ENCODE results near the gene MUC6. TPM values are rescaled to one million over a fixed set of nuclear protein-coding genes. Genes with fewer than 3 reads are reported as not detected.

Gene MUC6
- total and polyA plus RNA-seq, 2 donors (not counting 3 experiments of a cell fraction or from before 2014, with no cell fraction given): not detected

DNA sequence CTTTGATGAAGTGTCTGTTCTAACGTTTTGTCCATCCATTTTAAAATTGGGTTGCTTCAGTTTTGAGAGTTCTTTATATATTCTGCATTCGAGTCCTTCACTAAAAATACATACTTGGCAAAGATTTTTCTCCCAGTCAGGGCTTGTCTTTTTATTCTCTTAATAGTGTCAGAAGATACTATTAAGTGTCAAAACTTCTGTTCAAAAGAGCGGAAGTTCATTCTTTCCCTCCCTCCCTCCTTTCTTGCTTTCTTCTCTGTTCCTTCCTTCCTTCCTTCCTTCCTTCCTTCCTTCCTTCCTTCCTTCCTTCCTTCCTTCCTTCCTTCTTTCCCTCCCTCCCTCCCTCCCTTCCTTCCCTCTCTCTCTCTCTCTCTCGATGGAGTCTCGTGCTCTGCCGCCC is 7.6 kb upstream of the MUC6 start:
- H3K27ac ChIP-seq (ENCODE audit: insufficient read depth, low read depth, low read length): no peak overlapping the region
- no peak overlapping the region for H3K9ac ChIP-seq (replicated peaks; ENCODE audit: extremely low read depth, insufficient read depth, low read length)
- no peaks in the 10 kb centered on the region for H3K9me3 ChIP-seq (replicated peaks; ENCODE audit: control insufficient read depth, insufficient read depth, low read length)
- H4K20me1 ChIP-seq (replicated peaks; ENCODE audit: control insufficient read depth, extremely low read depth, insufficient read depth, low read length): no peaks in the 10 kb centered on the region
- TF ChIP-seq JUN (IDR thresholded peaks at IDR 0.05; ENCODE audit: borderline replicate concordance, insufficient read depth, insufficient read length, low read depth): no peak
- H3K79me2 ChIP-seq (ENCODE audit: control insufficient read depth, insufficient read depth, low read length): no peaks in the 10 kb centered on the region
- POLR2A ChIA-PET: no interaction called here
- H3K4me3 ChIP-seq (replicated peaks in 1 of 3; ENCODE audit: insufficient read depth in 1 of 3, low read depth in 1 of 3, low read length in 3 of 3): no peak overlapping the region
- H3K27me3 ChIP-seq (ENCODE audit: control insufficient read depth in 2 of 2, insufficient read depth in 2 of 2, low read length in 2 of 2): peaks cover 4 to 5% of the 10 kb centered on the region in 2 experiments
- H2AFZ ChIP-seq (ENCODE audit: low read depth, low read length): no peak overlapping the region
- no peaks in the 10 kb centered on the region for H3K4me1 ChIP-seq (ENCODE audit: control insufficient read depth, extremely low read depth, insufficient read depth, low read length)
- no peak for FAIRE-seq
- intact Hi-C loops (cut with micrococcal nuclease) (no loop called here), dilution Hi-C loops (cut with MboI; ENCODE audit: extremely low pct_ligation_motif_present, low sequenced_read_pairs) (no loop called here)
- CTCF ChIA-PET: interaction anchor here (1.5 kb wide), 1 partner anchor 11 kb away, joined by 5 read pairs; no protein-coding TSS in a partner anchor
- no peak overlapping the region for H3K4me2 ChIP-seq (ENCODE audit: insufficient read depth, low read length)
- no TSS peak for BruUV-seq (replicated peaks)
- no peaks in the 10 kb centered on the region for H3K9me1 ChIP-seq (replicated peaks; ENCODE audit: control insufficient read depth, extremely low read depth, insufficient read depth, low read length)
- no peak for DNase-seq (ENCODE audit: low read depth, low spot score)
- no peaks in the 10 kb centered on the region for H3K36me3 ChIP-seq (ENCODE audit: control insufficient read depth in 2 of 2, extremely low read depth in 1 of 2, insufficient read depth in 2 of 2, low read length in 2 of 2)

DNA sequence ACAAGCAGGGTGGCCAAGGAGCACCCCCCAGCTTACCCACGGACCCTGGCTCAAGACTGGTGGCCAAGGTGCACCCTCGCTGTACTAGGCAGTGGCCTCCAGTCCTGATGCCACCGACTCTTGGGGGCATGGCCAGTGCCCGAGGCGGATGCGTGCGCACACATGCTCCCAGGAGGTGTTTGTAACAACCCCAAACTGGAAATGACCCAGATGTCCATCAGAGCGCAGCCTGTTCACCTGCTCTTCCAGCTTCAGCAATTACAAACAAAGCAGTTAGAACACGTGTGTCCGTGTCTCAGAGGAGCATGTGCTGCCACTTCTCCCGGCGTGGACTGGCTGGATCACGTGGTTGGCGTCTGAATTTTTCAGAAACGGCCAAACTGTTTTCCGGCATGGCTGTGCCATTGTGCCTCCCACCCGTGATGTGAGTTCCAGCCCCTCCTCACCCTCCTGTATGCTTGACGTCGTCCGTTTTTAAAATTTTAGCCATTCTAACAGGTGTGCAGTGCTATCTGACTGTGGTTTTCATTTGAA is 7.1 kb upstream of the MUC6 start:
- TF ChIP-seq, protein P1, sequence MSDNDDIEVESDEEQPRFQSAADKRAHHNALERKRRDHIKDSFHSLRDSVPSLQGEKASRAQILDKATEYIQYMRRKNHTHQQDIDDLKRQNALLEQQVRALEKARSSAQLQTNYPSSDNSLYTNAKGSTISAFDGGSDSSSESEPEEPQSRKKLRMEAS (IDR thresholded peaks at IDR 0.05; ENCODE audit: insufficient read depth, insufficient read length): no peak
- TF ChIP-seq JUN (IDR thresholded peaks at IDR 0.05; ENCODE audit: borderline replicate concordance, insufficient read depth, insufficient read length, low read depth): no peak
- TF ChIP-seq, protein P2, sequence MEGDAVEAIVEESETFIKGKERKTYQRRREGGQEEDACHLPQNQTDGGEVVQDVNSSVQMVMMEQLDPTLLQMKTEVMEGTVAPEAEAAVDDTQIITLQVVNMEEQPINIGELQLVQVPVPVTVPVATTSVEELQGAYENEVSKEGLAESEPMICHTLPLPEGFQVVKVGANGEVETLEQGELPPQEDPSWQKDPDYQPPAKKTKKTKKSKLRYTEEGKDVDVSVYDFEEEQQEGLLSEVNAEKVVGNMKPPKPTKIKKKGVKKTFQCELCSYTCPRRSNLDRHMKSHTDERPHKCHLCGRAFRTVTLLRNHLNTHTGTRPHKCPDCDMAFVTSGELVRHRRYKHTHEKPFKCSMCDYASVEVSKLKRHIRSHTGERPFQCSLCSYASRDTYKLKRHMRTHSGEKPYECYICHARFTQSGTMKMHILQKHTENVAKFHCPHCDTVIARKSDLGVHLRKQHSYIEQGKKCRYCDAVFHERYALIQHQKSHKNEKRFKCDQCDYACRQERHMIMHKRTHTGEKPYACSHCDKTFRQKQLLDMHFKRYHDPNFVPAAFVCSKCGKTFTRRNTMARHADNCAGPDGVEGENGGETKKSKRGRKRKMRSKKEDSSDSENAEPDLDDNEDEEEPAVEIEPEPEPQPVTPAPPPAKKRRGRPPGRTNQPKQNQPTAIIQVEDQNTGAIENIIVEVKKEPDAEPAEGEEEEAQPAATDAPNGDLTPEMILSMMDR (IDR thresholded peaks at IDR 0.05; ENCODE audit: extremely low read depth in 1 of 2, insufficient read depth in 1 of 2, low read depth in 1 of 2, low read length in 2 of 2): no peak
- no peak for TF ChIP-seq GATA2 (IDR thresholded peaks at IDR 0.05; ENCODE audit: insufficient read depth, insufficient read length, low read depth, low read length)
- TF ChIP-seq POLR2AphosphoS5 (IDR thresholded peaks at IDR 0.05; ENCODE audit: insufficient read depth, low read depth, low read length): no peak
- TF ChIP-seq MYC (IDR thresholded peaks at IDR 0.05; ENCODE audit: low read depth, low read length): no peak
- POLR2A ChIA-PET: no interaction called here
- Histone ChIP-seq H3K9ac (replicated peaks; ENCODE audit: extremely low read depth, insufficient read depth, low read length) (no peak overlapping the region), H3K36me3 (ENCODE audit: control insufficient read depth in 2 of 2, extremely low read depth in 1 of 2, insufficient read depth in 2 of 2, low read length in 2 of 2) (no peaks in the 10 kb centered on the region), H3K4me2 (ENCODE audit: insufficient read depth, low read length) (no peak overlapping the region), H3K79me2 (ENCODE audit: control insufficient read depth, insufficient read depth, low read length) (no peaks in the 10 kb centered on the region), H2AFZ (ENCODE audit: low read depth, low read length) (no peak overlapping the region), H3K27ac (ENCODE audit: insufficient read depth, low read depth, low read length) (no peak overlapping the region), H4K20me1 (replicated peaks; ENCODE audit: control insufficient read depth, extremely low read depth, insufficient read depth, low read length) (no peaks in the 10 kb centered on the region), H3K4me3 (replicated peaks in 1 of 3; ENCODE audit: insufficient read depth in 1 of 3, low read depth in 1 of 3, low read length in 3 of 3) (no peak overlapping the region), H3K27me3 (ENCODE audit: control insufficient read depth in 2 of 2, insufficient read depth in 2 of 2, low read length in 2 of 2) (peaks cover 4 to 5% of the 10 kb centered on the region in 2 experiments), H3K4me1 (ENCODE audit: control insufficient read depth, extremely low read depth, insufficient read depth, low read length) (no peaks in the 10 kb centered on the region), H3K9me3 (replicated peaks; ENCODE audit: control insufficient read depth, insufficient read depth, low read length) (no peaks in the 10 kb centered on the region), H3K9me1 (replicated peaks; ENCODE audit: control insufficient read depth, extremely low read depth, insufficient read depth, low read length) (no peaks in the 10 kb centered on the region)
- CTCF ChIA-PET: no interaction called here
- FAIRE-seq (no peak), DNase-seq (ENCODE audit: low read depth, low spot score) (no peak)
- intact Hi-C loops (cut with micrococcal nuclease) (no loop called here), dilution Hi-C loops (cut with MboI; ENCODE audit: extremely low pct_ligation_motif_present, low sequenced_read_pairs) (no loop called here)
- no TSS peak for BruUV-seq (replicated peaks)
